ENCODE measurements around the gene VMAC.

The VMAC gene

DNA sequence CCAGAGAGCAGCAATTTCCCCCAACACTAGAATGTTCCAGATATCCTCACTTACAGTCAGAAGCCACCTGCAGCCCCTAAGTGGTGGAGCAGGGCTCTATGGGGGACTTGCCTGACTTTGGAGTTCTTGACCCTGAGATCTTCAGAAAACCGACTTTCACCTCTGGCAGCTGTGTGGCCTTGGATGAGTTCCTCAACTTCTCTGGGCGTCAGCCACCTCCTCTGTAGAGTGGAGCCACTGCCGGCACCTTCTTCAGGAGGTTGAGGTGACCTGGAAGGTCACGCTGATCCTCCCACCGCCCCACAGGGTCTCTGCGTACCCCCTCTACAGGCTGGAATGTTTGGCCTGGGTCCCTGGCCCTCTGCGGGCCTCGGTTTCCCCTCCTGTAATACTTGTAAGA lies 27.2 kb upstream of the VMAC start:
- Histone ChIP-seq H3K4me3 (ENCODE audit: low read length) (no peak overlapping the region), H2AFZ (ENCODE audit: low read depth, low read length) (no peak overlapping the region), H3K4me2 (ENCODE audit: low read length) (no peak overlapping the region), H3K27ac (ENCODE audit: low read length) (no peak overlapping the region), H3K9ac (ENCODE audit: low read length) (no peak overlapping the region), H3K4me1 (ENCODE audit: low read length) (no peaks in the 10 kb centered on the region), H3K79me2 (ENCODE audit: low read length) (no peaks in the 10 kb centered on the region), H4K20me1 (ENCODE audit: insufficient read depth, low read length) (no peaks in the 10 kb centered on the region), H3K27me3 (ENCODE audit: low read depth, low read length) (peaks cover 15% of the 10 kb centered on the region), H3K36me3 (replicated peaks; ENCODE audit: low read depth, low read length) (no peaks in the 10 kb centered on the region), H3K9me3 (ENCODE audit: insufficient read depth, low read length) (no peaks in the 10 kb centered on the region)
- TF ChIP-seq EZH2phosphoT487 (IDR thresholded peaks at IDR 0.05; ENCODE audit: low read depth) = no peak
- TF ChIP-seq, protein P1, sequence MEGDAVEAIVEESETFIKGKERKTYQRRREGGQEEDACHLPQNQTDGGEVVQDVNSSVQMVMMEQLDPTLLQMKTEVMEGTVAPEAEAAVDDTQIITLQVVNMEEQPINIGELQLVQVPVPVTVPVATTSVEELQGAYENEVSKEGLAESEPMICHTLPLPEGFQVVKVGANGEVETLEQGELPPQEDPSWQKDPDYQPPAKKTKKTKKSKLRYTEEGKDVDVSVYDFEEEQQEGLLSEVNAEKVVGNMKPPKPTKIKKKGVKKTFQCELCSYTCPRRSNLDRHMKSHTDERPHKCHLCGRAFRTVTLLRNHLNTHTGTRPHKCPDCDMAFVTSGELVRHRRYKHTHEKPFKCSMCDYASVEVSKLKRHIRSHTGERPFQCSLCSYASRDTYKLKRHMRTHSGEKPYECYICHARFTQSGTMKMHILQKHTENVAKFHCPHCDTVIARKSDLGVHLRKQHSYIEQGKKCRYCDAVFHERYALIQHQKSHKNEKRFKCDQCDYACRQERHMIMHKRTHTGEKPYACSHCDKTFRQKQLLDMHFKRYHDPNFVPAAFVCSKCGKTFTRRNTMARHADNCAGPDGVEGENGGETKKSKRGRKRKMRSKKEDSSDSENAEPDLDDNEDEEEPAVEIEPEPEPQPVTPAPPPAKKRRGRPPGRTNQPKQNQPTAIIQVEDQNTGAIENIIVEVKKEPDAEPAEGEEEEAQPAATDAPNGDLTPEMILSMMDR (IDR thresholded peaks at IDR 0.05; ENCODE audit: low read depth, low read length) = no peak

DNA sequence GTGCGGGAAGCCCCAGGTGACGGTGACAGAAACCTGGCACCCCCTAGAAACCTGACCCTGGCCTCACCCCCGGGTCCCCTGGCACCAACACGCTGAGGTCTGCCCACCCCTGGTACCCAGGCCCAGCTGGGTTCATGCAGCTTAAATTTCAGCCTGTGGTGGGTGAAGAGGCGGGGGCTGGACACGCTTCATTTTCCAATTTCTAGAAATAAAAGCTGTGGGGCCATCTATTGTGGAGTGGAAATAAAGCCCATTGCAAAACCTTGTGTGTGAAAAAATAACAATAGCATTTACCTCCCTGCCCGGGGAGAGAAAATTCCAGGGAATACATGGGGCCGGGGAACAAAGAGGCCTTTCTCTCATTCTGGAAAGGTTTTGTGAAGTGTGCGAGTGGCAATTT lies 26.8 kb upstream of the VMAC start:
- Histone ChIP-seq H4K20me1 (ENCODE audit: insufficient read depth, low read length) (no peaks in the 10 kb centered on the region), H3K9ac (ENCODE audit: low read length) (no peak overlapping the region), H3K27me3 (ENCODE audit: low read depth, low read length) (peaks cover 16% of the 10 kb centered on the region), H2AFZ (ENCODE audit: low read depth, low read length) (no peak overlapping the region), H3K4me3 (ENCODE audit: low read length) (no peak overlapping the region), H3K79me2 (ENCODE audit: low read length) (no peaks in the 10 kb centered on the region), H3K27ac (ENCODE audit: low read length) (no peak overlapping the region), H3K4me2 (ENCODE audit: low read length) (no peak overlapping the region), H3K9me3 (ENCODE audit: insufficient read depth, low read length) (no peaks in the 10 kb centered on the region), H3K36me3 (replicated peaks; ENCODE audit: low read depth, low read length) (no peaks in the 10 kb centered on the region), H3K4me1 (ENCODE audit: low read length) (no peaks in the 10 kb centered on the region)
- TF ChIP-seq EZH2phosphoT487 (IDR thresholded peaks at IDR 0.05; ENCODE audit: low read depth) = no peak
- TF ChIP-seq, protein P1 (IDR thresholded peaks at IDR 0.05; ENCODE audit: low read depth, low read length) = no peak

DNA sequence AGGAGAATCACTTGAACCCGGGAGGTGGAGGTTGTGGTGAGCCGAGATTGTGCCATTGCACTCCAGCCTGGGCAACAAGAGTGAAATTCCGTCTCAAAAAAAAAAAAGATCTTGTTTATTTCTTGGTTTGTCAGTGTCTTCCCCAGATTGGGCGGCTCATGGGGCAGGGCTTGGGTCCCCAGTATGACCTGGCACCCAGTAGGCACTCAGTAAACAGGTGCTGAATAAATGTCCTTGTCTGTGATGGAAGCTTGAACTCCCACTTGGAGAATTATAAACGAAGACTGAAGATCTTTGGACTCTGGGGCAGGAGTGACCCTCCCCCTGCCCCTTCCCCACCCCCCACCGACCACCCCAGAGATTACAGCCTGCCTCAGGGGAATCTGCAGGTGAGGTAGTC lies 24.5 kb upstream of the VMAC start:
- H3K4me2 ChIP-seq (ENCODE audit: low read length) = no peak overlapping the region
- no peaks in the 10 kb centered on the region for H4K20me1 ChIP-seq (ENCODE audit: insufficient read depth, low read length)
- H3K4me3 ChIP-seq (ENCODE audit: low read length) = no peak overlapping the region
- peaks cover 16% of the 10 kb centered on the region for H3K27me3 ChIP-seq (ENCODE audit: low read depth, low read length)
- peaks cover 5% of the 10 kb centered on the region; the same call in 1 of the 2 replicates for H3K4me1 ChIP-seq (ENCODE audit: low read length)
- H3K9me3 ChIP-seq (ENCODE audit: insufficient read depth, low read length) = no peaks in the 10 kb centered on the region
- no peak overlapping the region for H3K27ac ChIP-seq (ENCODE audit: low read length)
- TF ChIP-seq, protein P1 (IDR thresholded peaks at IDR 0.05; ENCODE audit: low read depth, low read length) = no peak
- TF ChIP-seq EZH2phosphoT487 (IDR thresholded peaks at IDR 0.05; ENCODE audit: low read depth) = no peak
- H2AFZ ChIP-seq (ENCODE audit: low read depth, low read length) = no peak overlapping the region
- H3K9ac ChIP-seq (ENCODE audit: low read length) = no peak overlapping the region
- H3K36me3 ChIP-seq (replicated peaks; ENCODE audit: low read depth, low read length) = no peaks in the 10 kb centered on the region
- H3K79me2 ChIP-seq (ENCODE audit: low read length) = no peaks in the 10 kb centered on the region

DNA sequence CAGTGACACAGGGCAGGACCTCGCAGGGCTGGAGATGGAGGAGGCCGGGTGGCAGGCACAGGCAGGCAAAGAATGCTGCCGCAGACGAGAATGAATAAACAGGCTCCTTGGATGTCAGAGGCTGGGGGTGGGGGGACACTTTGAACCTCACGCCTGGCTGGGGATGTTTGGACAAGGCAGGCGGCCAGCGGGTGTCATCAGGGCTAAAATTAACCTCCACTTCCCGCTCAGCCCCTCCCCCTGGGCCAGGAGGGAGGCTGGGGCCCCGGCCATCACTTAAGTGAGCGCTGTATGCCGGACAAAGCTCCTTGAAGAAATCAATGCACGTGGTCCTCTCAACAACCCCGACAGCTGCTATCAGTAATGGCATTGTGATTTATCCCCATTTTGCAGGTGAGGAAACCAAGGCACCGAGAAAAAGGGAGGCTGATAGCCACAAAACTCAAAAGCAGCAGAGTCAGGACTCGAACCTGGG lies 24.0 kb upstream of the VMAC start:
- no peaks in the 10 kb centered on the region for H3K9me3 ChIP-seq (ENCODE audit: insufficient read depth, low read length)
- peaks cover 16% of the 10 kb centered on the region for H3K27me3 ChIP-seq (ENCODE audit: low read depth, low read length)
- H3K4me3 ChIP-seq (ENCODE audit: low read length) = no peak overlapping the region
- TF ChIP-seq, protein P1 (IDR thresholded peaks at IDR 0.05; ENCODE audit: low read depth, low read length) = no peak
- no peak for TF ChIP-seq EZH2phosphoT487 (IDR thresholded peaks at IDR 0.05; ENCODE audit: low read depth)
- no peaks in the 10 kb centered on the region for H3K79me2 ChIP-seq (ENCODE audit: low read length)
- H3K36me3 ChIP-seq (replicated peaks; ENCODE audit: low read depth, low read length) = no peaks in the 10 kb centered on the region
- H3K27ac ChIP-seq (ENCODE audit: low read length) = no peak overlapping the region
- H2AFZ ChIP-seq (ENCODE audit: low read depth, low read length) = no peak overlapping the region
- H3K9ac ChIP-seq (ENCODE audit: low read length) = no peak overlapping the region
- no peak overlapping the region for H3K4me2 ChIP-seq (ENCODE audit: low read length)
- H4K20me1 ChIP-seq (ENCODE audit: insufficient read depth, low read length) = no peaks in the 10 kb centered on the region
- peaks cover 5% of the 10 kb centered on the region; the same call in 1 of the 2 replicates for H3K4me1 ChIP-seq (ENCODE audit: low read length)

Data from OCI-LY3 (cell line).